Bone marrow (tissue), 2 donors: ENCODE measurements around the gene ITGA11.

Source experiments
- DNase-seq, 2 donors: peaks; one replicate each; lab custom pipeline; 2025; lab: John Stamatoyannopoulos, UW

The ITGA11 gene

DNA sequence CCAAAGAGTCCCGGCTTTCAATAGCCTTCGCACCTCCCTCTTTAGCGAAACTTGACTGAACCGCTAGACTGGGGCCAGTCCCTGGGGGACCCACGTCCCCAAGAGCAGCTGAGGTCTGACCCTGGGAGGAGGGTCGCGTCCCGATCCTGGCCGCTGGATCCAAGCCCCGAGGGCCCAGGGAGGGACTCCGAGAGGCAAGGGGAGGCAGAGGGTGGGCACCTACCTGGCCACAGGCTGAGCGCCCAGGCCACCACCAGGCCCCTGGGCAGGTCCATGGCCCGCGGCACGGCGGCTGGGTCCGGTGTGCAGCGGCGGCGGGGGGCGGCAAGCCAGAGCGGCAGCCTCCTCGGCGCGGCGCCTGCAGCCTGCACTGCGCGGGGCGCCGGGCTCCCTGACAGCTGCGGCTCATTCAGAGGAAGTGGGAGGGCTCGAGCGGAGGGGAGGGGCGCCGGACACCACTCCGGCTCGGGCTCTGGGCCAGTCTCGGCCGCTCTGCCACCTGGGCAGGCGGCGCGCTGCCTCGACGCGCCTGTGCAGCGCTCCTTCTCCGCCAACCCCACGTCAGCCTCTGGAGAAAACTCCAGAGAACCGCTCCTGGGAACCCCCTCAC lies at the start of gene ITGA11:
ITGA11 (minus strand) TSS at position 372 of the 610 bp plus-strand sequence; CDS start at position 275, 97 bp downstream.
- DNase-seq = no peak

DNA sequence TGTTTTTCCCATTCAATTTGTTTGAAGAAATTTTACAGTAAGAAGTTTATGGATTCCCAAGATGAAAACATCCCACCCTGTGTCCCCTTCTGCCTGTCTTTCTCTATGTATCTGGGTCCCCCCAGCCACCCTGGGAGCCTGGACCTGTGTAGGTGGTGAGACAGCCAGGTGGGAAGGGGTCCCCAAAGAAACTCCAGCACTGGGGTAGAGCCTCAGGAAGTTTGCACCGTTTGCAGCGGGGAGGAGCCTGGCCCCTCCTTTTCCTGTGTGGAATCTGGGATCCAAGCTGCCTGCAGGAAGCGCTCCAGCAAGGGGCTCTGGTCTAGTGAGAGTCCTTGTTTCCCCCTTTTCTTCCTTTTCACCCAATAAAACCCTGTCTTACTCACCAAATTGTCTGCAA lies 49.4 kb upstream of the ITGA11 start:
- DNase-seq = no peak

- no peak for DNase-seq
Observed at GRCh38 chr15:68480296-68480695, 48.3 kb upstream of the ITGA11 start.

DNA sequence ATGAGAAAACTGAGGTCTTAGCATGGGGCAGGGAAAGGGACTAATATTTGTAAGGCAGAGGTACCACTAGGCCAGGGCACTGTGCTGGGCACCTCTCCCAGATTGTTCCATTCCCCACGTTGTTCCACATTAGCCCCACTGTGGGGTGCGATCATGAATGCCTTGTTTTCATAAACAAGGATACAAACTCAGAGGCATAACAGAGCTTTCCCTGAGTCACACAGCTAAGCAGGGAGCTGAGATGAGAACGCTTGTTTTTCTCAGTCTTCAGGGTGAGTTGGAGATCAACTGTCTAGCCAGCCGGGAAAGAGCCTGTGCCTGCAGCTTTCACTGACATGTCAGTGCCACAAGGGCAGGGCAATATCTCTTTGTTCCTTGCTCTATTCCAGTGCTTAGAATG lies 47.9 kb upstream of the ITGA11 start:
- no peak for DNase-seq

GRCh38 chr15:68479406-68479805 lies 47.4 kb upstream of the ITGA11 start:
- DNase-seq = no peak

DNA sequence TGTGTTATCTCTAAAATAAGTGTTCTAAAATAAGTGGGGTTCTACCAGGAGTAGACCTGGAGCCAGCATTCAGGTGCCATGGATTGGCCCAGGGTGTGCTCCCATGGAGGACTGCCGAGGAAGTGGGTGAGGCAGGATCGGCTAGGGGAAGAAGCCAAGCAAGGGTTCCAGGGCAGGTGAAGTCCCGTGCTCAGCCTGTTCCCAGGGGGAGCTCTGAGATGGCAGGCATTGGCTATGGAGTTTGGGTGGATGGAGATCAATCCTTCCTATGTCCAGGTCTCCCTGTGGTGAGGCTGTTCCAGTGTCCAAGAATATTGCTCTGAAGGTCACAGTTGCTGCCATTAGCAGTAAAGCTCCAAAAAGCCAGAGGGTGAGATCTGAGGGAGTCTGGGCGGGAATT lies 46.9 kb upstream of the ITGA11 start:
- DNase-seq = no peak

DNA sequence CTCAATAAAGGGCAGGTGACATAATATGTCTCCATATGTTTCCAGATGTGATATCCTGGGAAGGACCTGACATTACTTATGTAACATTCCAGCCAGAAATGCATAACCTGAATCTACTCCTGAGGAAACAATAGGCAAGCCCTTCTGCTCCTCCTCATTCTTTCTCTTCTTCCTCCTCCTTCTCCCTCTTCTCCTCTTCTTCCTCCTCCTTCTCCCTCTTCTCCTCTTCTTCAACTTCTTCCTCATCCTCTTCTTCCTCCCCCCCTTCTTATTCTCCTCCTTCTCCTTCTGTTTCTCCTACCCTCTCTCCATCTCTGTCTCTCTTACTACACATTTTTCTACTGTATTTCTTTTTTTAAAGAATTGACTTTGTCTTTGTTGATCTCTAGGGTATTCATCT lies 43.5 kb upstream of the ITGA11 start:
- no peak for DNase-seq

DNA sequence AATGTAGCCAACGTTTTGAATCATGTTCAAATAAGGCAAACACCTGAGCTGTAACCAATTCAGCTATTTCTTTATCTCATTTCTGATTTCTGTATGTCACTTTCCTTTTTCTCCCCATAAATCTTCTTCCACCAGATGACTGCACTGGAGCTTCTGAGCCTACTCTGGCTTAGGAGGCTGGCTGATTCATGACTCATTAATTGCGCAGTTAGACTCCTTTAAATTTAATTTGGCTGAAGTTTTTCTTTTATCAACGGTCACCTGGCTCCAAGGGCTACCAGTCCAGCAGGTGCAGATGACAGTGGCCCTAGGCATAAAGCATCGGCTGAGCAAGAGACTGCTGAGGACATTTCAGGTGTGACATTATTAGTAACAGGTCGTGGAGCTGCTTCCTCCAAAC lies 39.6 kb upstream of the ITGA11 start:
- DNase-seq = no peak

GRCh38 chr15:68470976-68471375 lies 39.0 kb upstream of the ITGA11 start:
- DNase-seq = no peak

- DNase-seq = no peak
Observed at GRCh38 chr15:68470049-68470742, 38.2 kb upstream of the ITGA11 start.

GRCh38 chr15:68469162-68470048 lies 37.4 kb upstream of the ITGA11 start:
- no peak for DNase-seq

GRCh38 chr15:68466876-68467275 lies 34.9 kb upstream of the ITGA11 start:
- DNase-seq = no peak

DNA sequence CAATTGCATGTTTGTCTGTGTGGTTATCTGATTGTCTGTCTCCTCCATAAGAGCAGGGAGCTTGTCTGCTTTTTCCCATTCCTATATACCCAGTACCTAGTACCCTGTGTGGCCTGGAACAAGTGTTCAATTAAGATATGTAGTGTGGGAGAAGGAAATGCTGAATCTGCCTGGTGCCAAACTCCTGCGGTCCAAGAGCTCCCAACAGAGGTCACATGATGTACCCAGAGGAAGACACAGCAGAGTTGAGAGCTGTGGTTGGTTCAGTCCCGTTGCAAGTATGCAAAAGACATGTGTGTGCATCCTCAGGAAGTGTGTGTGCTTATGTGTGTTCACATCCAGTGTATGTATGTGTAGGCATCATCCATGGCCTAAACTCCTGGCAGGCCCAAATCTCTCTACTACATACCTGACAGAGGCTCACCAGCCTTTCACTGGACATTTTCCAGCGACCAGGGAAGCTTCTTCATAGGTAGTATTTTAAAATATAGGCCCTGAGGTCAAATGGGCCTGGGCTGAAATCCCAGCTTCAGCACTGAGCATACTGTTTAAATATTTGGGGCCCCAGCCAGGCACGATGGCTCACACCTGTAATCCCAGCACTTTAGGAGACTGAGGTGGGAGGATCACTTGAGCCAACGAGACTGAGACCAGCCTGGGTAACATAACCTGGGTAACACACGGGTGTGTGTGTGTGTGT lies 34.0 kb upstream of the ITGA11 start:
- no peak for DNase-seq

DNA sequence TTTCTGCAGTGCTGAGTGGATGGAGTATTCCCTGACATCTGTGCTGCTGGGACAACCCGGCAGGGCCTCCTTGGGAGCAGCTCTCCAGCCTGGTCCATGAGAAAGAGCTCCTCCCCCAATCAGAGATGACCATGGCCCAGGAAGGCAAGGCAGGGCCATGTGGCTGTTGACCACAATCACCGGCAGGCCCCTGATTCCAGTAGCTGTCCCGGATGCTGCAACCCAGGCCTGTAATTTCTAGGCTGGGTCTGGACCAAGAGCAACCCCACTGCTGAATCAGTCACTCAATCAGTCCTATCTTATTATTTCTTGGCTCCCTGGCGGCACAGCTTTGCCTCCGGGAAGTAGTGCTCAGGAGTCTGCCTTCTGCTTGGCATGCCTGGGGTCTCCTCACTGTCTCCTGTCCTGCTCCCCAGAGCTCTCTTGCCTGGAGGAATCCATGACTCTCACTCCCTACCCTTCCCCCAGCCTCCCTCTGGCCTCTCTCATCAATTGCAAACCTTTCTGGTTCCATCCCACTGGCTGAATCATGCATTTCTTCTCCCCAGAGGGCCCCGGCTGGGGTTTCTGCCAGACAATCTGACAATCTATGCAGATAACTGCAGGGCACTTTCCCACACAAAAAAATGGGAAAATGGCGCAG lies 32.6 kb upstream of the ITGA11 start:
- DNase-seq = no peak

GRCh38 chr15:68463996-68464395 lies 32.0 kb upstream of the ITGA11 start:
- no peak for DNase-seq

- DNase-seq = no peak
Observed at GRCh38 chr15:68463444-68463843, 31.5 kb upstream of the ITGA11 start.

GRCh38 chr15:68460166-68460565 lies 28.2 kb upstream of the ITGA11 start:
- no peak for DNase-seq

- DNase-seq = no peak
Observed at GRCh38 chr15:68450192-68450591, 18.2 kb upstream of the ITGA11 start.

DNA sequence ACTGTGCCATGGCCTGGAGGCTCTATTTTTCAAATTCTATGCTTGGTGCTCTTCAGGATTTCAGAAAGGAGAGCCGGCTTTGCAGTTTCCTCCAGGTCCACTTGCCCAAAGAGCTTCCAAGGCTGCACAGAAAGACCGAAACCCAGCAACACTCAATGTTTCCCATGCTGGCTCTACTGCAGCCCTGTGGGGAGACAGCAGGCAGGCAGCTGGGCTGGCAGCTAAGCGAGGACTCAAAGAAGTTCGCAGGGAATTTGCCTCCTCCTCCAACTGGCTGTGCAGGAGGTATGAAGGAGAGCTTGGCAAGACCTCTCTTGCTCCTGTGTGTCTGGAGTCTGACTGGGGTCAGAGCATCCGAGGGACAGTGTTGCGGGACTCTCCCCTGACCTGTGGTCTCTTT lies 17.4 kb upstream of the ITGA11 start:
- no peak for DNase-seq

- no peak for DNase-seq
Observed at GRCh38 chr15:68447976-68448755, 16.2 kb upstream of the ITGA11 start.

DNA sequence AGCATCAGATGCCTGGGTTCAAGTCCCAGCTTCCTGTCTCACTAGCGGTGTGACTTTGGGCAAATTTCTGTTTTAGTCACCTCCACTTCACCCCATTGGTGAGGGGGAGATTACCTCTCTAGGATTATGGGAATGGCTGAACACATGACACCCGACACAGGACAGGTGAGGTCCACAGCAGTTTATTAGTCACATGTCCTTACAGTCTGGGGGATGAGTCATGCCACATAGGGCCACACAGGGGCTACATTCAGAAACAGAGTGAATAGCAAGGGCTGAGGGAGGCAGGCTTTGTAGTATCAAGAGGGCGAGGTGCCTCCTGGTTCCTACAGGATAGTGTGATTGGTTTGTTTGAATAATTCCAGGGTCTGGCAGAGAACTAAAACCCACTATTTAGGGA lies 15.2 kb upstream of the ITGA11 start:
- no peak for DNase-seq
